Measurements from ENCODE around the gene WASF2. TPM values are rescaled to one million over a fixed set of nuclear protein-coding genes. Genes with fewer than 3 reads are reported as not detected.
A peak's percentile ranks its signal among the peaks of the same experiment; 100 is the strongest.

WASF2 gene
- total RNA-seq, 1 donor from 2014 or later, result 156 TPM

GRCh38 chr1:27416387-27417111, 73.4 kb downstream of the WASF2 start:
- no peak overlapping the region for H3K4me3 ChIP-seq
- no peak overlapping the region for H3K27ac ChIP-seq
- TF ChIP-seq, protein P1, sequence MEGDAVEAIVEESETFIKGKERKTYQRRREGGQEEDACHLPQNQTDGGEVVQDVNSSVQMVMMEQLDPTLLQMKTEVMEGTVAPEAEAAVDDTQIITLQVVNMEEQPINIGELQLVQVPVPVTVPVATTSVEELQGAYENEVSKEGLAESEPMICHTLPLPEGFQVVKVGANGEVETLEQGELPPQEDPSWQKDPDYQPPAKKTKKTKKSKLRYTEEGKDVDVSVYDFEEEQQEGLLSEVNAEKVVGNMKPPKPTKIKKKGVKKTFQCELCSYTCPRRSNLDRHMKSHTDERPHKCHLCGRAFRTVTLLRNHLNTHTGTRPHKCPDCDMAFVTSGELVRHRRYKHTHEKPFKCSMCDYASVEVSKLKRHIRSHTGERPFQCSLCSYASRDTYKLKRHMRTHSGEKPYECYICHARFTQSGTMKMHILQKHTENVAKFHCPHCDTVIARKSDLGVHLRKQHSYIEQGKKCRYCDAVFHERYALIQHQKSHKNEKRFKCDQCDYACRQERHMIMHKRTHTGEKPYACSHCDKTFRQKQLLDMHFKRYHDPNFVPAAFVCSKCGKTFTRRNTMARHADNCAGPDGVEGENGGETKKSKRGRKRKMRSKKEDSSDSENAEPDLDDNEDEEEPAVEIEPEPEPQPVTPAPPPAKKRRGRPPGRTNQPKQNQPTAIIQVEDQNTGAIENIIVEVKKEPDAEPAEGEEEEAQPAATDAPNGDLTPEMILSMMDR (IDR thresholded peaks at IDR 0.05), result peak; percentile 64
- peaks cover 44% of the 10 kb centered on the region for H3K4me1 ChIP-seq
- H3K36me3 ChIP-seq, result peaks cover 67% of the 10 kb centered on the region
- no peaks in the 10 kb centered on the region for H3K9me3 ChIP-seq
- ATAC-seq, result peak; percentile 68
- intact Hi-C loops (cut with DNase I), result no loop called here
- DNase-seq, result no peak
- no peaks in the 10 kb centered on the region for H3K27me3 ChIP-seq

DNA sequence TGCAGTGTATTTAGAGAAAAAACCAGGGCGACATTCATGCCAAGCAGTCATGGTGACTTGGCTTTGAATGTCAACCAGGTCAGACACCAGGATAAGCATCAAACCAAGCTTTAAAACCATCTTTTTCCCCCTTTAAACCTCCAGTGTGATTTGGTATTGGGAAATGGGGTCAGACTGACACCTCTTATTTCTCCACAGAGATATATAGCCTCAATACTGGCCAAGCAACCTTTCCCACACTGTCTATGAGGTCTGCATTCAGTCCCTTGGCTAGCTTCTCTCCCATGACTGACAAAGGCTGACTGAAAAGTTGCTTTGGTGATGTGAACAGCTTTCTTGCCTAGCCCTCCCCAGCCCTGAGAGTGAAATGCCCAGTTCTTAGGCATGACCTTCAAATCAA, 75.9 kb downstream of the WASF2 start:
- Histone ChIP-seq H3K27me3 (no peaks in the 10 kb centered on the region), H3K4me3 (no peak overlapping the region), H3K36me3 (peaks cover 92% of the 10 kb centered on the region), H3K9me3 (no peaks in the 10 kb centered on the region), H3K27ac (no peak overlapping the region), H3K4me1 (peaks cover 28% of the 10 kb centered on the region)
- TF ChIP-seq, protein P1 (IDR thresholded peaks at IDR 0.05), result no peak
- DNase-seq (no peak), ATAC-seq (no peak)
- intact Hi-C loops (cut with DNase I), result no loop called here

GRCh38 chr1:27413004-27413403, 77.0 kb downstream of the WASF2 start:
- Histone ChIP-seq H3K27ac (peak overlapping the region; percentile 25), H3K4me3 (no peak overlapping the region), H3K27me3 (no peaks in the 10 kb centered on the region), H3K36me3 (peaks cover 100% of the 10 kb centered on the region), H3K9me3 (no peaks in the 10 kb centered on the region), H3K4me1 (peaks cover 17% of the 10 kb centered on the region)
- ATAC-seq (peak; percentile 62), DNase-seq (no peak)
- intact Hi-C loops (cut with DNase I), result no loop called here
- TF ChIP-seq, protein P1 (IDR thresholded peaks at IDR 0.05), result no peak

GRCh38 chr1:27412502-27412901, 77.5 kb downstream of the WASF2 start:
- ATAC-seq, result no peak
- DNase-seq, result no peak
- H3K27me3 ChIP-seq, result no peaks in the 10 kb centered on the region
- H3K4me1 ChIP-seq, result peaks cover 12% of the 10 kb centered on the region
- TF ChIP-seq, protein P1 (IDR thresholded peaks at IDR 0.05), result no peak
- intact Hi-C loops (cut with DNase I), result no loop called here
- H3K4me3 ChIP-seq, result no peak overlapping the region
- H3K9me3 ChIP-seq, result no peaks in the 10 kb centered on the region
- no peak overlapping the region for H3K27ac ChIP-seq
- peaks cover 100% of the 10 kb centered on the region for H3K36me3 ChIP-seq

DNA sequence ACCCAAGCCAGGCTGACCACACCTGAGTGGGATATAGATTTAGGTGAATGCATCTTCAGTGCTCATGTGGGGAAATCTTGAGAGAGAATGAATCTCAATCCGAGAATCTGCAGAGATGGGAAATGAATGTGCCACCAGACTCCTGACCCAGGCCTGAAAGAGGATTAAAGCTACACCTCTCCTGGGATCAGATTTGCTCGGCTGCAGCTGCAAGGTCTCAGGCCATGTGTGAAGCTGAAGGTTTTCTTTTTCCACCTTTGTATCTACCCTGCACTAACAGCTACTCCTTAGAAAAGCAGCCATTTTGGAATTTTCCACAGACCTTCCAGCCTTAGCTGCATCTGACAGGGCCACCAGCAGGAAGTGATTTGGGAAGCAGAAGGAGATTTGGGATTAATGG, 79.3 kb downstream of the WASF2 start:
- TF ChIP-seq, protein P1 (IDR thresholded peaks at IDR 0.05), result no peak
- DNase-seq, result no peak
- Histone ChIP-seq H3K4me3 (no peak overlapping the region), H3K27me3 (no peaks in the 10 kb centered on the region), H3K36me3 (peaks cover 97% of the 10 kb centered on the region), H3K9me3 (no peaks in the 10 kb centered on the region), H3K27ac (no peak overlapping the region), H3K4me1 (peaks cover 10% of the 10 kb centered on the region)
- intact Hi-C loops (cut with DNase I), result no loop called here
- ATAC-seq, result no peak
